HG02885 (cell line): ENCODE measurements around the gene ZFHX3.
"Not testable (repeated sequence)": the region's sequence is repeated elsewhere in the genome, so short reads cannot be mapped to it uniquely, and the experiment has no call there.

Experiments used
- ATAC-seq: cut with Tn5 transposase; IDR thresholded peaks from one replicate; pipeline ENCODE4 v1.9.1; 2021; ENCODE audit warnings: mild to moderate bottlenecking; ENCODE audit not compliant: unreplicated experiment, poor library complexity

ZFHX3 gene

GRCh38 chr16:73025151-73025855 is 22.6 kb downstream of the ZFHX3 start:
- ATAC-seq, result no peak

GRCh38 chr16:73024571-73025105 is 23.3 kb downstream of the ZFHX3 start:
- no peak for ATAC-seq

DNA sequence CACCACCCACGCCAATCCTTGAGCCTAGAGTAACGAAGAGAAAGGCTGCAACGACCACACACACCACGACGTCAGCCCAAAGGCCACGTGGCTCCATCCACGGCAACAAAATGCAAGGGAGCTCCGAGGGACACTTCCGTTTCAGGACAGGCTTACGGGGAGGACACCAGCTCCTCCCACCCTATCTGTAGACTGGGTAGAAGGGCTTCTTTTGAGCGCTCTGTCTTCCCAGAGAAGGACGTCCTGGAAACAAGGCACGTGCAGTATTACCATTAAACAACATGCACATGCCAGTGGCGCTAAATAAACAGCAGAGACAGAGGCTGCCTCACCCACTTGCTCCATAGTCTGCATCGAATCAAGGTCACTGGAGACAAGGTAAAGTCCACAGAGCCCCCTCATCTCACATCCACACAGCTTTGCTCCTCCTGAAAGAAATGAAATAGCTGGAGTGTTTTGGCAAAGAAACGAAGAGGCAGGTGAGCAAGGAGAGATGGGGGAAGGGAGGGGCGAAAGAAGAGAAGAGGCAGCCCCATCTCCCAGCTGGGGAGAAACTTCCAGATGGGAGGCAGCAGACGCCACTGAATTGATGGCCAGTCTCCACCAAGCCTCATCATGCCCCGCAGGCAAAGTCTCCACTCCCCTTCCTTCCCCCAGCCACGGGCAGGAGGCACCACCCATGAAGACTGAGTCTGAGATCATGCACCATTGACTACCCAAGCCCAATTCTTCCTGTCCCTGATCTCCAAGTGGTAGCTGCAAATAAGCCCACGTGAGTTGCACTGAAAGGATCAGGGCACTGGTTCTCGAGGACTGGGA is 24.0 kb downstream of the ZFHX3 start:
- no peak for ATAC-seq

GRCh38 chr16:73023320-73023719 is 24.6 kb downstream of the ZFHX3 start:
- ATAC-seq, result no peak

- no peak for ATAC-seq
Measured at GRCh38 chr16:73022534-73022933, 25.4 kb downstream of the ZFHX3 start.

DNA sequence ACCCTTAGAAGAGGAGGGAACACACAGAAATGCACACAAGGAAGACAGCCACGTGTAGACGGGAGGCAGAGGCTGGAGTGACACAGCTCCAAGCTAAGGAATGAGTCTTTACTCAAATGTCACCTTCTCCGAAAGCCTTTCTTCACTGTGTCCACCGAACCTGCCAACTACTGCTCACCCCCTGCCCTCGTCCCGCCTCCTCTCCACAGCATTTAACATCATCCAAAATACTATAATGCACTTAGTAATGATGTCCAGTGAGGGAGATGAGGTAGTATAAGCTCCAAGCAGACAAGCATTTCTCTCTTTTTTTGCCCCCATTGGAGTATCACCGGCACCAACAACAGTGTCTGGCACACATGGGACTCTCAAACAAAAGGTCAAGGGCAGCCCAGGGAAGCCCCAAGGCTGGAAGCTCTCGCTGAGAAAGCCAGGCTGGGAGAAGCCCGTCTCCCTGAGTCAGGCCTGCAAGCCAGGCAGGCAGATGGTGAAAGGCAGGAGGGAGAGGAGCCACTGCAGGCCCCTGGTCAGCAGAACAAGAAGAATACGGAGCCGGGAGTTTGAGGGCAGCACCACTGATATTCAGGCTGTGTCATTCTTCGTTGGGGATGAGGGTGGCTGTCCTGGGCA is 25.9 kb downstream of the ZFHX3 start:
- ATAC-seq, result no peak

DNA sequence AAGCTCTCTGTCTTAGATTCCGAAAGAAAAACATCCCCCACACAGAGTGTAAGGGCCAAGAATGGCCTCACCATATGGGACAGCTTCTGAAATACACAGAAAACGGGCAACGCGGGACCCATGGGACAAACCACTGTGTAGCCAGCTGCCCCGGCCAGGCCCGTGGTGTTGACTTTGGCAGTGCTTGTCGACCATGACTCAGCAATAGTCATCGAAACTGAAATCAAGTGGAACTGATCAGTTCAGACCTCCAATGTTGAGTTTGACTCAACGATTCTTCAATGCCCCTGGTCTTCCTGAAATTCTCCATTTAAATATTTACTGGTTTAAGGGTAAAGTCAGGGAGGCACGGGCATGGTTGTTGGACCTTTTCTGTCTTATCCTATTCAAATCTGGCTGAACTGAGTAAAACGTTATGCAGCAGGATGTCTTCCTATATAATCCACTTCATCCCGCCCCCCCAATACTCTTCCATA is 27.5 kb downstream of the ZFHX3 start:
- no peak for ATAC-seq

GRCh38 chr16:73019457-73020362 is 28.2 kb downstream of the ZFHX3 start:
- no peak for ATAC-seq

DNA sequence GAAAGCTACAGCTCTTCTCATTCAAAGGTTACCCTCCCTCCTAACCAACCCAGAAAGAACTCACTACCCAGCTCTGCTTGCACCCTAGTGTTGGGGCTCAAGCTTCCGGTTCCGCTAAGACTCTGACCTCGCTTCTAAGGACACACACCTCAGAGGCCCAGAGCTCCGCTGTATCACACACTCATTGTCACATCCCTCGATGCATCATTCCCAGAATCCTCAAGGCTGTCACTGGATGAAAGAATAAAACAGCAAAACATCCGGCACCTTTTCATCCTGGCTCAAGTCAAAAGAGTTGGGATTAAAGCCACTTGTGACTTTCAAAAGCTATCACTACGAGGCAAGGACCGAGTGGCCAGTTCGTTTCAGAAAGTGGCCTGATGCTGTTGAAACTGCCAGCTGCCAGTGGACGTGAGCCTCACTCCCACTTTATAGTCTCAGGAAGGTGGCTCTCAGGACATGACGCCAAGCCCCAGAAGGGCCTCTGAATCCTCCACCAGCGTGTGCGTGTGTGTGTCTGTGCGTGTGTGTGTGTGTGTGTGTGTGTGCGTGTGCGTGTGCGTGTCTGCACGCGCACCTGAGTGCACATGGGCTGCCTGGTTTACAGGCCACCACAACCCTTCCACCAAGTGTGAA is 29.0 kb downstream of the ZFHX3 start:
- ATAC-seq, result no peak

GRCh38 chr16:73017321-73017720 is 30.6 kb downstream of the ZFHX3 start:
- ATAC-seq, result no peak

- peak; percentile 66 for ATAC-seq
Measured at GRCh38 chr16:73016488-73016830, 31.5 kb downstream of the ZFHX3 start.

DNA sequence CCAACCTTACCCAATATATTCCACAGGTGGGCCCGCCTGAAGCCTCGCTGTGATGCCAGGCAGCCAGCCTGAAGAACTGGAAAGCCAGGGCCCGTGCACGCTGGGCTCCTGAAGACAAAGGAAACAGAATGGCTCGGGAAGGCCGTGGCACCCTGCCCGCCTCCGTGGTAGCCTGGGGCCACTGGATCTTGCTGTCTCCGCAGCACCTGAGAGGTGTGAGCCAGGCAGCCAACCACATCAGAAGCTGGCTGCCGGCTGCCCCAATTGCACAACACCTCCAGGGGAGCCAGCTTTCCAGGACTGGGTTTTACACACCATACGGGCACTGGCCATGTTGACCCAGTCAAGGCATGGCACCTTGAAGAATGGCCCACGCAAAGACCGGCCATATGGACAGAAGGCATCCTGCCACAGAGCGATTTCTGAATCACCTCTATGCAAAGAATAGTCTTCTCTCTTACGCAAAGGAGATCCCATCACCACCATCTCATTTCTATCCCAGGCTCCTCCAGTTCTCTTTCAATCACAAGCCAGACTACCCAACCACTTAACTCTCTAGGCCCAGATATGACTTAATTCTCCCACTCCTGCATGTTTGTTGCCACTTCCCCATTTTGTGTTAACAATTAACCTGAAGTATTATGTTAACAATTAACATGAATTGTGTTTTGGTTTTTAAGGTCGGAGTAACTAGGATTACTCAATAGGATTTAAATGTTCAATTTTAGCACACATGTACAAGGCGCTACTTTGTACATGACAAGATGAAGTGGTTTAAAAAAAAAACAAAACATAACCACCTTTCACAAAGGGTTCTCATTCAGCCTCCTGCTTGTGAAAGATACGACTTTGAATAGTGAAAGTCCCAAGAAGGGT is 32.1 kb downstream of the ZFHX3 start:
- ATAC-seq, result peak; percentile 77

GRCh38 chr16:73014768-73015167 is 33.2 kb downstream of the ZFHX3 start:
- ATAC-seq, result no peak

GRCh38 chr16:73013974-73014373 is 34.0 kb downstream of the ZFHX3 start:
- ATAC-seq, result no peak

DNA sequence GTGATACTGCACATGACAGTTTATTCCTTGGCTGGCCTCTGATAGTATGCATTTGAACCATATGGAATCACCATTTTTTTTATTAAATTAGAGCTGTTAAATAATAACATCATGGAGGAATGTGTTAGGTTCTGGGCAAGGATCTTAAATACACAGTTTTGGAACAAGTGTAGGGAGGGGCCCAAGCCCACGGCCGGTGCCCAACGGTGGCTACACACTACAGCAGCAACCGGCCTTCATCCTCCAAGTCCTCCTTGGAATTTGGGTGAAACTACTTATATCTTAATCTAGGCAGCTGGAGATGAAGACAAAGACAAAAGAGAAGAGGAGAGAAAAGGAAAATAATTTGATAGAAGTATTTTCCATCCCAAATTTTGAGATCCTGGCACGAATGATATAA is 35.6 kb downstream of the ZFHX3 start:
- no peak for ATAC-seq

GRCh38 chr16:73011926-73012325 is 36.0 kb downstream of the ZFHX3 start:
- no peak for ATAC-seq

DNA sequence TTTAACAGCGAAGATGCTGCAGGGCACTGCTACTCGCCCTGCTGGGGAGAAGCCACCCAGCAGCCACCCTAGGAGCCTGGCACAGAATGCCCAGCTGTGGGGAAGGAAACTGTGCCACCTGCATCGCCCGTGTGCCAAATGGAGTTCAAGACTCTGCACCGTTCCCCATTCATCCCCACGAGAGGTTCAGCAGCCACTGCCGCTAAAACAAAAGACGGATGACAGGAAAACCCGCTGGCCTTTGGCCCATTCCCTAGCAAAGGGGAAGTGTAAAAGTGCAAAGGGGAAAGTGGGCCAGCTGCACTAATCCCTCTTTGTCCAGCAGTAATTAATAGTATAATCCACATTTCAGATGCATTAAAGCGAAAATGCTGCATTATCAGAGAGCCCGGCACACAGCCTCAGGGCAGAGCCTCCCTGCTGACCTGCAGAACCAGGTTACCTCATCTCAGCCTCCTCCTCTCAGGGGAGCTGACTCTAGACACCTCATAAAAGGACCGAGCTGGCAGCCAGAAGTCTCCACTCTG is 37.7 kb downstream of the ZFHX3 start:
- no peak for ATAC-seq

GRCh38 chr16:73009710-73010109 is 38.2 kb downstream of the ZFHX3 start:
- not testable (repeated sequence) for ATAC-seq
